H9 (cell line): ENCODE results near the gene MC1R. TPM values are rescaled to one million over a fixed set of nuclear protein-coding genes. Genes with fewer than 3 reads are reported as not detected.

Experiments
- DNase-seq: peaks from one replicate; pipeline ENCODE4 v3.0.0-alpha.2; 2017
- H2AFZ ChIP-seq: one replicate; pipeline ENCODE4 v1.6.1; 2013; ENCODE audit warnings: mild to moderate bottlenecking, low read length, control low read depth, moderate library complexity
- H2AK5ac ChIP-seq: 2 replicates; pipeline ENCODE4 v1.6.1; 2013; ENCODE audit warnings: low read length, control low read depth, mixed read lengths; ENCODE audit not compliant: insufficient read length
- H2BK120ac ChIP-seq: one replicate; pipeline ENCODE4 v1.6.1; 2013; ENCODE audit warnings: low read depth, mild to moderate bottlenecking, low read length, control low read depth, inconsistent platforms; ENCODE audit not compliant: poor library complexity, severe bottlenecking
- H2BK12ac ChIP-seq: 2 replicates; pipeline ENCODE4 v1.6.1; 2013; ENCODE audit warnings: low read length, control low read depth, mixed read lengths, low read depth; ENCODE audit not compliant: insufficient read length
- H2BK15ac ChIP-seq: 2 replicates; pipeline ENCODE4 v1.6.1; 2013; ENCODE audit warnings: low read depth, low read length, control low read depth
- H2BK20ac ChIP-seq: one replicate; pipeline ENCODE4 v1.6.1; 2013; ENCODE audit warnings: low read depth, mild to moderate bottlenecking, low read length, control low read depth, inconsistent platforms; ENCODE audit not compliant: poor library complexity, severe bottlenecking
- H2BK5ac ChIP-seq: 2 replicates; pipeline ENCODE4 v1.6.1; 2013; ENCODE audit warnings: low read length, control low read depth, mixed read lengths; ENCODE audit not compliant: insufficient read length
- H3K14ac ChIP-seq: 2 replicates; pipeline ENCODE4 v1.6.1; 2013; ENCODE audit warnings: low read length, control low read depth; ENCODE audit not compliant: insufficient read depth
- H3K18ac ChIP-seq: 2 replicates; pipeline ENCODE4 v1.6.1; 2013; ENCODE audit warnings: low read depth, mild to moderate bottlenecking, mixed read lengths, low read length, control low read depth; ENCODE audit not compliant: insufficient read length
- H3K23ac ChIP-seq: 2 replicates; pipeline ENCODE4 v1.6.1; 2013; ENCODE audit warnings: low read length, control low read depth, mixed read lengths, low read depth; ENCODE audit not compliant: insufficient read length
- H3K23me2 ChIP-seq: 2 replicates; pipeline ENCODE4 v1.6.1; 2013; ENCODE audit warnings: low read depth, mild to moderate bottlenecking, mixed read lengths, low read length, control low read depth; ENCODE audit not compliant: insufficient read length, poor library complexity, severe bottlenecking
- H3K27ac ChIP-seq: 2 replicates; pipeline ENCODE4 v1.5.1; 2013; ENCODE audit warnings: low read length, control low read depth, mixed read lengths, low read depth; ENCODE audit not compliant: insufficient read length
- H3K27me3 ChIP-seq: 2 replicates; pipeline ENCODE4 v1.6.1; 2013; ENCODE audit warnings: low read length, control low read depth, inconsistent platforms; ENCODE audit not compliant: insufficient read depth
- H3K4ac ChIP-seq: 2 replicates; pipeline ENCODE4 v1.6.1; 2013; ENCODE audit warnings: low read depth, mild to moderate bottlenecking, control low read depth, inconsistent platforms, low read length, moderate library complexity
- H3K4me1 ChIP-seq: 2 replicates; pipeline ENCODE4 v1.6.1; 2013; ENCODE audit warnings: low read length, control low read depth, inconsistent platforms; ENCODE audit not compliant: insufficient read depth
- H3K4me2 ChIP-seq: 2 replicates; pipeline ENCODE4 v1.6.1; 2013; ENCODE audit warnings: low read length, control low read depth, mixed read lengths; ENCODE audit not compliant: insufficient read length, insufficient read depth
- H3K56ac ChIP-seq: 2 replicates; pipeline ENCODE4 v1.6.1; 2013; ENCODE audit warnings: low read depth, mild to moderate bottlenecking, mixed read lengths, low read length, control low read depth; ENCODE audit not compliant: insufficient read length
- H3K79me1 ChIP-seq: 2 replicates; pipeline ENCODE4 v1.6.1; 2013; ENCODE audit warnings: low read depth, mild to moderate bottlenecking, moderate library complexity, low read length, control low read depth, inconsistent platforms; ENCODE audit not compliant: insufficient read depth, poor library complexity, severe bottlenecking
- H3K79me2 ChIP-seq: 2 replicates; pipeline ENCODE4 v1.6.1; 2013; ENCODE audit warnings: low read length, control low read depth, inconsistent platforms; ENCODE audit not compliant: insufficient read depth
- H3K9ac ChIP-seq: 2 replicates; pipeline ENCODE4 v1.6.1; 2013; ENCODE audit warnings: low read length, control low read depth, mixed read lengths; ENCODE audit not compliant: insufficient read length; ENCODE audit errors: extremely low read depth
- H3K9me3 ChIP-seq: one replicate; pipeline ENCODE4 v1.6.1; 2013; ENCODE audit warnings: low read depth, low read length, inconsistent platforms; ENCODE audit not compliant: control insufficient read depth
- H3T11ph ChIP-seq: one replicate; pipeline ENCODE4 v1.6.1; 2013; ENCODE audit warnings: mild to moderate bottlenecking, low read length, control low read depth, inconsistent platforms
- H4K20me1 ChIP-seq: one replicate; pipeline ENCODE4 v1.6.1; 2013; ENCODE audit not compliant: control insufficient read depth, insufficient read length, insufficient read depth
- H4K5ac ChIP-seq: 2 replicates; pipeline ENCODE4 v1.6.1; 2013; ENCODE audit warnings: low read depth, mild to moderate bottlenecking, mixed read lengths, low read length, control low read depth; ENCODE audit not compliant: insufficient read length
- H4K8ac ChIP-seq: replicated peaks from 2 replicates; pipeline ENCODE4 v1.6.1; 2013; ENCODE audit warnings: low read length, control low read depth, mixed read lengths, low read depth; ENCODE audit not compliant: insufficient read length
- H4K91ac ChIP-seq: 2 replicates; pipeline ENCODE4 v1.6.1; 2013; ENCODE audit warnings: low read depth, mild to moderate bottlenecking, moderate library complexity, mixed read lengths, low read length, control low read depth; ENCODE audit not compliant: insufficient read length
- H3K27ac Mint-ChIP-seq, 3 experiments: 2 replicates in 2 of 3; 3 replicates in 1 of 3; pipeline ENCODE4 v1.8.0; 2020 to 2021; ENCODE audit warnings: mixed read lengths in 3 of 3, mild to moderate bottlenecking in 1 of 3, moderate library complexity in 1 of 3
- H3K27me3 Mint-ChIP-seq: 2 replicates; pipeline ENCODE4 v1.8.0; 2021; ENCODE audit warnings: low read depth, mild to moderate bottlenecking, moderate library complexity, mixed read lengths
- H3K36me3 Mint-ChIP-seq, 3 experiments: 2 replicates in 2 of 3; 3 replicates in 1 of 3; pipeline ENCODE4 v1.8.0; 2020 to 2021; ENCODE audit warnings: low read depth in 3 of 3, mixed read lengths in 3 of 3; ENCODE audit not compliant: insufficient read depth in 1 of 3
- H3K4me1 Mint-ChIP-seq, 2 experiments: 2 replicates each; pipeline ENCODE4 v1.8.0; 2020; ENCODE audit warnings: mixed read lengths in 2 of 2
- H3K4me3 Mint-ChIP-seq, 2 experiments: 2 replicates in 1 of 2; 3 replicates in 1 of 2; pipeline ENCODE4 v1.8.0; 2020 to 2021; ENCODE audit warnings: mild to moderate bottlenecking in 2 of 2, mixed read lengths in 2 of 2, moderate library complexity in 1 of 2
- H3K9me3 Mint-ChIP-seq, 2 experiments: 2 replicates in 1 of 2; 3 replicates in 1 of 2; pipeline ENCODE4 v1.8.0; 2020; ENCODE audit warnings: mild to moderate bottlenecking in 2 of 2, mixed read lengths in 2 of 2, moderate library complexity in 1 of 2
- WGBS: extraction: QIAGEN DNeasy Blood & Tissue Kit; methylation state at CpG from one replicate; pipeline ENCODE4 v1.1.7; 2013; ENCODE audit warnings: missing lambda C conversion rate, low lambda C conversion rate, mixed read lengths; ENCODE audit not compliant: insufficient read length; ENCODE audit errors: extremely low coverage; 5-methylcytosine and 5-hydroxymethylcytosine counted together
- total RNA-seq: library from RNA; stranded (reverse); gene quantifications from 2 replicates; pipeline ENCODE4 v1.2.1, GENCODE V29; 2021
- TF ChIP-seq, protein P1 (sequence below): fragments of 200-600 bp; sonication (generic); conservative IDR thresholded peaks from 3 replicates; pipeline ENCODE4 v1.8.0; 2021; ENCODE audit warnings: antibody characterized with exemption, mild to moderate bottlenecking

The MC1R gene
- total RNA-seq, 1 experiment from 2014 or later: 4.7 TPM

DNA sequence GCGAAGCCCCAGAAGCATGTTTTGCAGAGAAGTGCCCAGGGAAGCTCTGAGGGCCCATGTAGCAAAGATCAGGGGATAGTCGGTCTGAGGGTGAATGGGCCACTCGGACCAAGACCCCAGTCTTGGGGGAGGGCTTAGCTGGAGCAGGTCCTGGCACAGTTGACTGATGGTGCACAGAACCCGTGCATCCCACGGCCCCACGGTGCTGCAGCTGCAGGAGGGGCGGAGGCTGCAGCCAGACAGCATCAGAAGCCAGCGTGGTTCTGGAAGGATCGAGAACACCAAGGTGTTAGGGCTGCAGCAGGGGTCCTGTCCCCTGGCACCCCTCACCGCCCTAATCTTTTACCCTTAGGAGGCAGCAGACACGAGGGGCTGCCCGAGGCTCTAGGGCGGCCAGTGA, 6.5 kb upstream of the MC1R start:
- Histone ChIP-seq H4K20me1 (no peaks in the 10 kb centered on the region), H3K18ac (no peak overlapping the region), H2AFZ (no peak overlapping the region), H3K9me3 (peaks cover under 1% of the 10 kb centered on the region), H3K4me1 (no peaks in the 10 kb centered on the region), H2BK15ac (no peak overlapping the region), H2BK20ac (no peak overlapping the region), H2BK12ac (no peak overlapping the region), H3K14ac (no peak overlapping the region), H3K4ac (no peak overlapping the region), H3K9ac (no peak overlapping the region), H3K4me2 (no peak overlapping the region), H2BK5ac (no peak overlapping the region), H3K56ac (no peak overlapping the region), H3K23me2 (no peaks in the 10 kb centered on the region), H3K79me1 (no peaks in the 10 kb centered on the region), H4K5ac (no peak overlapping the region), H3K79me2 (no peaks in the 10 kb centered on the region), H3K27me3 (no peaks in the 10 kb centered on the region), H2AK5ac (no peak overlapping the region), H4K91ac (no peak overlapping the region), H2BK120ac (no peak overlapping the region), H4K8ac (no peak overlapping the region), H3K27ac (no peak overlapping the region), H3K23ac (no peak overlapping the region), H3T11ph (no peak overlapping the region)
- WGBS: no CpG with 5 or more reads among the region's 13 CpGs
- H3K36me3 Mint-ChIP-seq: peaks cover 16 to 31% (median 24%) of the 10 kb centered on the region in 3 experiments; a peak in 6 of 7 replicates
- no peak overlapping the region for H3K27ac Mint-ChIP-seq
- DNase-seq: no peak
- H3K9me3 Mint-ChIP-seq: peaks cover 2 to 7% of the 10 kb centered on the region in 2 experiments; a peak in 3 of 5 replicates
- H3K27me3 Mint-ChIP-seq: no peaks in the 10 kb centered on the region
- H3K4me1 Mint-ChIP-seq: peaks cover 2 to 5% of the 10 kb centered on the region in 2 experiments; a peak in 2 of 4 replicates
- TF ChIP-seq, protein P1, sequence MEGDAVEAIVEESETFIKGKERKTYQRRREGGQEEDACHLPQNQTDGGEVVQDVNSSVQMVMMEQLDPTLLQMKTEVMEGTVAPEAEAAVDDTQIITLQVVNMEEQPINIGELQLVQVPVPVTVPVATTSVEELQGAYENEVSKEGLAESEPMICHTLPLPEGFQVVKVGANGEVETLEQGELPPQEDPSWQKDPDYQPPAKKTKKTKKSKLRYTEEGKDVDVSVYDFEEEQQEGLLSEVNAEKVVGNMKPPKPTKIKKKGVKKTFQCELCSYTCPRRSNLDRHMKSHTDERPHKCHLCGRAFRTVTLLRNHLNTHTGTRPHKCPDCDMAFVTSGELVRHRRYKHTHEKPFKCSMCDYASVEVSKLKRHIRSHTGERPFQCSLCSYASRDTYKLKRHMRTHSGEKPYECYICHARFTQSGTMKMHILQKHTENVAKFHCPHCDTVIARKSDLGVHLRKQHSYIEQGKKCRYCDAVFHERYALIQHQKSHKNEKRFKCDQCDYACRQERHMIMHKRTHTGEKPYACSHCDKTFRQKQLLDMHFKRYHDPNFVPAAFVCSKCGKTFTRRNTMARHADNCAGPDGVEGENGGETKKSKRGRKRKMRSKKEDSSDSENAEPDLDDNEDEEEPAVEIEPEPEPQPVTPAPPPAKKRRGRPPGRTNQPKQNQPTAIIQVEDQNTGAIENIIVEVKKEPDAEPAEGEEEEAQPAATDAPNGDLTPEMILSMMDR: no peak
- H3K4me3 Mint-ChIP-seq: peak overlapping the region in 1 of 2 experiments; percentile 44; a peak in 1 of 5 replicates
